ENCODE measurements around the gene HCK.
"Not testable (repeated sequence)": the region's sequence is repeated elsewhere in the genome, so short reads cannot be mapped to it uniquely, and the experiment has no call there.

The HCK gene

GRCh38 chr20:32033316-32033715, 18.7 kb upstream of the HCK start:
- Histone ChIP-seq H3K9ac (ENCODE audit: low read length) (peak overlapping the region; percentile 8; the same call in 1 of the 2 replicates), H3K79me2 (ENCODE audit: insufficient read depth, low read length) (no peaks in the 10 kb centered on the region), H4K20me1 (ENCODE audit: low read depth, low read length) (no peaks in the 10 kb centered on the region), H3K36me3 (ENCODE audit: low read length) (no peaks in the 10 kb centered on the region), H3K9me3 (ENCODE audit: insufficient read depth, low read length) (no peaks in the 10 kb centered on the region), H3K4me2 (ENCODE audit: low read depth, low read length, poor library complexity, severe bottlenecking) (peak overlapping the region; percentile 3), H3K9me2 (replicated peaks; ENCODE audit: insufficient read depth, low read length) (no peaks in the 10 kb centered on the region), H3K4me3 (ENCODE audit: insufficient read depth, low read length, poor library complexity, severe bottlenecking) (no peak overlapping the region), H3K27ac (ENCODE audit: low read depth, low read length) (peak overlapping the region; percentile 50), H3K27me3 (ENCODE audit: low read length) (no peaks in the 10 kb centered on the region), H2AFZ (ENCODE audit: low read depth, low read length, severe bottlenecking) (no peak overlapping the region), H3F3A (ENCODE audit: insufficient read depth) (peaks cover 45% of the 10 kb centered on the region)
- no peak for TF ChIP-seq EZH2phosphoT487 (conservative IDR thresholded peaks at IDR 0.05; ENCODE audit: low read length)
- TF ChIP-seq, protein P1, sequence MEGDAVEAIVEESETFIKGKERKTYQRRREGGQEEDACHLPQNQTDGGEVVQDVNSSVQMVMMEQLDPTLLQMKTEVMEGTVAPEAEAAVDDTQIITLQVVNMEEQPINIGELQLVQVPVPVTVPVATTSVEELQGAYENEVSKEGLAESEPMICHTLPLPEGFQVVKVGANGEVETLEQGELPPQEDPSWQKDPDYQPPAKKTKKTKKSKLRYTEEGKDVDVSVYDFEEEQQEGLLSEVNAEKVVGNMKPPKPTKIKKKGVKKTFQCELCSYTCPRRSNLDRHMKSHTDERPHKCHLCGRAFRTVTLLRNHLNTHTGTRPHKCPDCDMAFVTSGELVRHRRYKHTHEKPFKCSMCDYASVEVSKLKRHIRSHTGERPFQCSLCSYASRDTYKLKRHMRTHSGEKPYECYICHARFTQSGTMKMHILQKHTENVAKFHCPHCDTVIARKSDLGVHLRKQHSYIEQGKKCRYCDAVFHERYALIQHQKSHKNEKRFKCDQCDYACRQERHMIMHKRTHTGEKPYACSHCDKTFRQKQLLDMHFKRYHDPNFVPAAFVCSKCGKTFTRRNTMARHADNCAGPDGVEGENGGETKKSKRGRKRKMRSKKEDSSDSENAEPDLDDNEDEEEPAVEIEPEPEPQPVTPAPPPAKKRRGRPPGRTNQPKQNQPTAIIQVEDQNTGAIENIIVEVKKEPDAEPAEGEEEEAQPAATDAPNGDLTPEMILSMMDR (IDR thresholded peaks at IDR 0.05; ENCODE audit: insufficient read depth, low read length, poor library complexity, severe bottlenecking): no peak

- not testable (repeated sequence) for H3K79me2 ChIP-seq (ENCODE audit: insufficient read depth, low read length); H3K9me2 ChIP-seq (replicated peaks; ENCODE audit: insufficient read depth, low read length); H3K36me3 ChIP-seq (ENCODE audit: low read length); H2AFZ ChIP-seq (ENCODE audit: low read depth, low read length, severe bottlenecking); H3K4me3 ChIP-seq (ENCODE audit: insufficient read depth, low read length, poor library complexity, severe bottlenecking); H4K20me1 ChIP-seq (ENCODE audit: low read depth, low read length); H3K27me3 ChIP-seq (ENCODE audit: low read length); H3K9me3 ChIP-seq (ENCODE audit: insufficient read depth, low read length)
- Histone ChIP-seq H3F3A (ENCODE audit: insufficient read depth) (peaks cover 49% of the 10 kb centered on the region), H3K4me2 (ENCODE audit: low read depth, low read length, poor library complexity, severe bottlenecking) (peak overlapping the region; percentile 81), H3K27ac (ENCODE audit: low read depth, low read length) (peak overlapping the region; percentile 50), H3K9ac (ENCODE audit: low read length) (peak overlapping the region; percentile 8; the same call in 1 of the 2 replicates)
Measured at GRCh38 chr20:32033721-32034120, 18.3 kb upstream of the HCK start.

- no peak for TF ChIP-seq EZH2phosphoT487 (conservative IDR thresholded peaks at IDR 0.05; ENCODE audit: low read length)
- TF ChIP-seq, protein P1 (IDR thresholded peaks at IDR 0.05; ENCODE audit: insufficient read depth, low read length, poor library complexity, severe bottlenecking): peak; percentile 94
- Histone ChIP-seq H3K9ac (ENCODE audit: low read length) (peak overlapping the region; percentile 63), H2AFZ (ENCODE audit: low read depth, low read length, severe bottlenecking) (peak overlapping the region; percentile 44), H4K20me1 (ENCODE audit: low read depth, low read length) (no peaks in the 10 kb centered on the region), H3K27me3 (ENCODE audit: low read length) (no peaks in the 10 kb centered on the region), H3F3A (ENCODE audit: insufficient read depth) (peaks cover 60% of the 10 kb centered on the region), H3K36me3 (ENCODE audit: low read length) (no peaks in the 10 kb centered on the region), H3K27ac (ENCODE audit: low read depth, low read length) (peak overlapping the region; percentile 99), H3K9me3 (ENCODE audit: insufficient read depth, low read length) (no peaks in the 10 kb centered on the region), H3K4me2 (ENCODE audit: low read depth, low read length, poor library complexity, severe bottlenecking) (peak overlapping the region; percentile 81), H3K79me2 (ENCODE audit: insufficient read depth, low read length) (no peaks in the 10 kb centered on the region), H3K4me3 (ENCODE audit: insufficient read depth, low read length, poor library complexity, severe bottlenecking) (no peak overlapping the region), H3K9me2 (replicated peaks; ENCODE audit: insufficient read depth, low read length) (no peaks in the 10 kb centered on the region)
Measured at GRCh38 chr20:32034581-32035425, 17.2 kb upstream of the HCK start.

- Histone ChIP-seq H2AFZ (ENCODE audit: low read depth, low read length, severe bottlenecking) (peak overlapping the region; percentile 44), H3K9ac (ENCODE audit: low read length) (peak overlapping the region; percentile 63), H3K9me3 (ENCODE audit: insufficient read depth, low read length) (no peaks in the 10 kb centered on the region), H3K27me3 (ENCODE audit: low read length) (no peaks in the 10 kb centered on the region), H3K4me3 (ENCODE audit: insufficient read depth, low read length, poor library complexity, severe bottlenecking) (peak overlapping the region; percentile 26), H3K9me2 (replicated peaks; ENCODE audit: insufficient read depth, low read length) (no peaks in the 10 kb centered on the region), H3K4me2 (ENCODE audit: low read depth, low read length, poor library complexity, severe bottlenecking) (peak overlapping the region; percentile 81), H3K27ac (ENCODE audit: low read depth, low read length) (peak overlapping the region; percentile 99), H3K79me2 (ENCODE audit: insufficient read depth, low read length) (no peaks in the 10 kb centered on the region), H3K36me3 (ENCODE audit: low read length) (no peaks in the 10 kb centered on the region), H4K20me1 (ENCODE audit: low read depth, low read length) (no peaks in the 10 kb centered on the region), H3F3A (ENCODE audit: insufficient read depth) (peaks cover 65% of the 10 kb centered on the region)
- TF ChIP-seq, protein P1 (IDR thresholded peaks at IDR 0.05; ENCODE audit: insufficient read depth, low read length, poor library complexity, severe bottlenecking): no peak
- TF ChIP-seq EZH2phosphoT487 (conservative IDR thresholded peaks at IDR 0.05; ENCODE audit: low read length): no peak
Measured at GRCh38 chr20:32035426-32035779, 16.6 kb upstream of the HCK start.
